Measurements from ENCODE around the gene CYP39A1.

DNA sequence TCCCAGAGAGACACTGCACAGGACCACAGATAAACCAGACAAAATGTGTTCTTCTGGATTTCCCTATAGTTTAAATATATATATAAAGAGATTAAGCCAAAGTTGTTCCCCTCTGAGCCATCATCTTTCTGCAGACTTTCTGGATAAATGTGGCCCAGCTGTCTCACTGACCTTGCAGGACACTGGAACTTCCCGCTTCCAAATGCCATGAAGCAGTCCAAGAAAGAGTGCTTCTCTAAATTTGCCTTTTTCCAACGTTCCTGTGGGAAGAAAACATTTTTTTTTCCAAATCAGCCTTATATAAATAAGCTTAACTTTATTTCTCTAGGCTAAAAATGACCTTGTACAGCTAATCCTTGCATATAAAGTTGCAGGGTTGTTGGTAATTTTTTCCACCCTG is 65.7 kb downstream of the CYP39A1 start:
- TF ChIP-seq, protein P1, sequence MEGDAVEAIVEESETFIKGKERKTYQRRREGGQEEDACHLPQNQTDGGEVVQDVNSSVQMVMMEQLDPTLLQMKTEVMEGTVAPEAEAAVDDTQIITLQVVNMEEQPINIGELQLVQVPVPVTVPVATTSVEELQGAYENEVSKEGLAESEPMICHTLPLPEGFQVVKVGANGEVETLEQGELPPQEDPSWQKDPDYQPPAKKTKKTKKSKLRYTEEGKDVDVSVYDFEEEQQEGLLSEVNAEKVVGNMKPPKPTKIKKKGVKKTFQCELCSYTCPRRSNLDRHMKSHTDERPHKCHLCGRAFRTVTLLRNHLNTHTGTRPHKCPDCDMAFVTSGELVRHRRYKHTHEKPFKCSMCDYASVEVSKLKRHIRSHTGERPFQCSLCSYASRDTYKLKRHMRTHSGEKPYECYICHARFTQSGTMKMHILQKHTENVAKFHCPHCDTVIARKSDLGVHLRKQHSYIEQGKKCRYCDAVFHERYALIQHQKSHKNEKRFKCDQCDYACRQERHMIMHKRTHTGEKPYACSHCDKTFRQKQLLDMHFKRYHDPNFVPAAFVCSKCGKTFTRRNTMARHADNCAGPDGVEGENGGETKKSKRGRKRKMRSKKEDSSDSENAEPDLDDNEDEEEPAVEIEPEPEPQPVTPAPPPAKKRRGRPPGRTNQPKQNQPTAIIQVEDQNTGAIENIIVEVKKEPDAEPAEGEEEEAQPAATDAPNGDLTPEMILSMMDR (IDR thresholded peaks at IDR 0.05; ENCODE audit: insufficient read depth, low read length), result no peak
- no peak for TF ChIP-seq POLR2AphosphoS5 (IDR thresholded peaks at IDR 0.05; ENCODE audit: low read depth)
- TF ChIP-seq, protein P2, sequence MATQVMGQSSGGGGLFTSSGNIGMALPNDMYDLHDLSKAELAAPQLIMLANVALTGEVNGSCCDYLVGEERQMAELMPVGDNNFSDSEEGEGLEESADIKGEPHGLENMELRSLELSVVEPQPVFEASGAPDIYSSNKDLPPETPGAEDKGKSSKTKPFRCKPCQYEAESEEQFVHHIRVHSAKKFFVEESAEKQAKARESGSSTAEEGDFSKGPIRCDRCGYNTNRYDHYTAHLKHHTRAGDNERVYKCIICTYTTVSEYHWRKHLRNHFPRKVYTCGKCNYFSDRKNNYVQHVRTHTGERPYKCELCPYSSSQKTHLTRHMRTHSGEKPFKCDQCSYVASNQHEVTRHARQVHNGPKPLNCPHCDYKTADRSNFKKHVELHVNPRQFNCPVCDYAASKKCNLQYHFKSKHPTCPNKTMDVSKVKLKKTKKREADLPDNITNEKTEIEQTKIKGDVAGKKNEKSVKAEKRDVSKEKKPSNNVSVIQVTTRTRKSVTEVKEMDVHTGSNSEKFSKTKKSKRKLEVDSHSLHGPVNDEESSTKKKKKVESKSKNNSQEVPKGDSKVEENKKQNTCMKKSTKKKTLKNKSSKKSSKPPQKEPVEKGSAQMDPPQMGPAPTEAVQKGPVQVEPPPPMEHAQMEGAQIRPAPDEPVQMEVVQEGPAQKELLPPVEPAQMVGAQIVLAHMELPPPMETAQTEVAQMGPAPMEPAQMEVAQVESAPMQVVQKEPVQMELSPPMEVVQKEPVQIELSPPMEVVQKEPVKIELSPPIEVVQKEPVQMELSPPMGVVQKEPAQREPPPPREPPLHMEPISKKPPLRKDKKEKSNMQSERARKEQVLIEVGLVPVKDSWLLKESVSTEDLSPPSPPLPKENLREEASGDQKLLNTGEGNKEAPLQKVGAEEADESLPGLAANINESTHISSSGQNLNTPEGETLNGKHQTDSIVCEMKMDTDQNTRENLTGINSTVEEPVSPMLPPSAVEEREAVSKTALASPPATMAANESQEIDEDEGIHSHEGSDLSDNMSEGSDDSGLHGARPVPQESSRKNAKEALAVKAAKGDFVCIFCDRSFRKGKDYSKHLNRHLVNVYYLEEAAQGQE (IDR thresholded peaks at IDR 0.05; ENCODE audit: insufficient replicate concordance, low read depth), result no peak

Data from HL-60 (cell line).